Measurements from ENCODE around the gene ZNF598. TPM values are rescaled to one million over a fixed set of nuclear protein-coding genes. Genes with fewer than 3 reads are reported as not detected.

Gene ZNF598
- total and polyA plus RNA-seq, 2 of the 13 experiments (the other 11 are each of a cell fraction or from before 2014, with no cell fraction given) = 13.5 to 14.2 TPM

- TF ChIP-seq ZNF432 (CRISPR knock-in tag; IDR thresholded peaks at IDR 0.05; ENCODE audit: borderline replicate concordance) = no peak
- TF ChIP-seq SRSF1 (optimal IDR thresholded peaks at IDR 0.05; ENCODE audit: low read depth, low read length) = no peak
- TF ChIP-seq U2AF2 (IDR thresholded peaks at IDR 0.05; ENCODE audit: low read depth, low read length) = 0 out of 2 replicates have a peak, but pooled peaks have one; percentile 76
- peak; percentile 33; the same call in 1 of the 2 replicates for TF ChIP-seq NFKB2 (CRISPR knock-in tag; IDR thresholded peaks at IDR 0.05; ENCODE audit: borderline replicate concordance)
- TF ChIP-seq HOMEZ (CRISPR knock-in tag; IDR thresholded peaks at IDR 0.05; ENCODE audit: low read depth) = no peak
- no peak for TF ChIP-seq PCBP2 (optimal IDR thresholded peaks at IDR 0.05; ENCODE audit: low read depth, low read length, poor library complexity, severe bottlenecking)
- no peak for TF ChIP-seq GZF1 (CRISPR knock-in tag; IDR thresholded peaks at IDR 0.05)
- no peak for TF ChIP-seq EEA1 (CRISPR knock-in tag; IDR thresholded peaks at IDR 0.05; ENCODE audit: borderline replicate concordance)
- TF ChIP-seq TBX3 (IDR thresholded peaks at IDR 0.05; ENCODE audit: borderline replicate concordance) = no peak
- no peak for TF ChIP-seq MLLT10 (CRISPR knock-in tag; IDR thresholded peaks at IDR 0.05)
- no peak for TF ChIP-seq ZNF850 (CRISPR knock-in tag; conservative IDR thresholded peaks at IDR 0.05)
- peak; percentile 35 for TF ChIP-seq MAX (IDR thresholded peaks at IDR 0.05)
- peak; percentile 11; the same call in 1 of the 2 replicates for TF ChIP-seq ZNF607 (CRISPR knock-in tag; IDR thresholded peaks at IDR 0.05; ENCODE audit: borderline replicate concordance)
- no peak for TF ChIP-seq MBNL3 (CRISPR knock-in tag; conservative IDR thresholded peaks at IDR 0.05)
- no peak for TF ChIP-seq GATA4 (IDR thresholded peaks at IDR 0.05; ENCODE audit: borderline replicate concordance, low read depth)
- TF ChIP-seq FUBP1 (CRISPR knock-in tag; IDR thresholded peaks at IDR 0.05; ENCODE audit: borderline replicate concordance) = no peak
- TF ChIP-seq ZNF280D (CRISPR knock-in tag; IDR thresholded peaks at IDR 0.05) = no peak
- no peak for TF ChIP-seq ZBTB37 (CRISPR knock-in tag; IDR thresholded peaks at IDR 0.05)
- no peak for TF ChIP-seq ZMYM3 (CRISPR knock-in tag; IDR thresholded peaks at IDR 0.05)
- 0 out of 2 replicates have a peak, but pooled peaks have one; percentile 51 for TF ChIP-seq ZNF776 (CRISPR knock-in tag; IDR thresholded peaks at IDR 0.05)
- peak; percentile 32; the same call in 1 of the 2 replicates for TF ChIP-seq SUZ12 (IDR thresholded peaks at IDR 0.05; ENCODE audit: low read depth, low read length)
These were observed 25.9 kb downstream of the ZNF598 start, which contains the start of gene GFER (continued) for GRCh38 chr16:1983544-1984346.

Data from HepG2 (cell line).